ENCODE measurements around the gene BRD1. TPM values are rescaled to one million over a fixed set of nuclear protein-coding genes. Genes with fewer than 3 reads are reported as not detected.

Gene BRD1
- total RNA-seq, 4 donors from 2014 or later, result 69.3 to 116 (median 81.1) TPM

GRCh38 chr22:49793871-49794270, 33.8 kb downstream of the BRD1 start:
- WGBS, result 86% methylated on average over 23 of the region's 23 CpGs
- Histone ChIP-seq H3K9me3 (no peaks in the 10 kb centered on the region), H3K4me1 (peaks cover 37% of the 10 kb centered on the region), H3K27me3 (no peaks in the 10 kb centered on the region), H3K4me3 (no peak overlapping the region), H3K27ac (no peak overlapping the region), H3K36me3 (peaks cover 82% of the 10 kb centered on the region)
- TF ChIP-seq EP300 (IDR thresholded peaks at IDR 0.05), result no peak
- no peak for TF ChIP-seq POLR2A (IDR thresholded peaks at IDR 0.05)
- no peak for TF ChIP-seq CTCF (IDR thresholded peaks at IDR 0.05)
- no peak for TF ChIP-seq POLR2AphosphoS5 (IDR thresholded peaks at IDR 0.05)
- no peak for DNase-seq (ENCODE audit: low spot score in 2 of 2)

- Histone ChIP-seq H3K36me3 (peaks cover 76% of the 10 kb centered on the region), H3K9me3 (no peaks in the 10 kb centered on the region), H3K27me3 (no peaks in the 10 kb centered on the region), H3K27ac (no peak overlapping the region), H3K4me1 (peaks cover 43% of the 10 kb centered on the region), H3K4me3 (no peak overlapping the region)
- TF ChIP-seq CTCF (IDR thresholded peaks at IDR 0.05) (no peak), POLR2A (IDR thresholded peaks at IDR 0.05) (no peak)
- no peak for DNase-seq (ENCODE audit: low spot score in 2 of 2)
- WGBS, result 44% methylated on average over 10 of the region's 10 CpGs
Measured at GRCh38 chr22:49793296-49793695, 34.4 kb downstream of the BRD1 start.

GRCh38 chr22:49792107-49792506, 35.6 kb downstream of the BRD1 start:
- DNase-seq (ENCODE audit: low spot score in 2 of 2), result no peak
- TF ChIP-seq EP300 (IDR thresholded peaks at IDR 0.05) (no peak), POLR2AphosphoS5 (IDR thresholded peaks at IDR 0.05) (no peak), POLR2A (IDR thresholded peaks at IDR 0.05) (no peak), CTCF (IDR thresholded peaks at IDR 0.05) (no peak)
- Histone ChIP-seq H3K4me1 (peaks cover 45% of the 10 kb centered on the region), H3K36me3 (peaks cover 73% of the 10 kb centered on the region), H3K27me3 (no peaks in the 10 kb centered on the region), H3K4me3 (no peak overlapping the region), H3K9me3 (no peaks in the 10 kb centered on the region), H3K27ac (no peak overlapping the region)
- 95% methylated on average over 10 of the region's 10 CpGs for WGBS

DNA sequence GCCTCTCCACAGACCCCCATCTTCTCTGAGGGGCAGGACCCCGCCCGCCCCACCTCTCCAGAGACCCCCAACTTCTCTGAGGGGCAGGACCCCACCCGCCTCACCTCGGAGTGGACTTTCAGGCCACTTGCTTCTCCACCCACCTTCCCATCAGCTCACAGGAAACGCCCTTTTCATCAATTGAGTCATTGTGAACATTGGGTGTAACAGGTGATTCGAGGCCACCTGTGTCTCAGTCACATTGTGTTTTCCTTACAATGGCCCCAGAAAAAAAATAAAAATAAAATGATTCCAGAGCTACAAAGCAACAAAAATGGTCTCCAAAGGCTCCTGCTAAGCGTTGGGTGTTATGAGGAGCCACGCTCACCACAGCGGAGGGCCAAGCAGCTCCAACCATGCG, 36.0 kb downstream of the BRD1 start:
- H3K9me3 ChIP-seq, result no peaks in the 10 kb centered on the region
- no peak overlapping the region for H3K27ac ChIP-seq
- H3K4me3 ChIP-seq, result no peak overlapping the region
- peaks cover 73% of the 10 kb centered on the region for H3K36me3 ChIP-seq
- WGBS, result 82% methylated on average over 10 of the region's 10 CpGs
- no peak for DNase-seq (ENCODE audit: low spot score in 2 of 2)
- no peak for TF ChIP-seq POLR2A (IDR thresholded peaks at IDR 0.05)
- no peak for TF ChIP-seq EP300 (IDR thresholded peaks at IDR 0.05)
- TF ChIP-seq POLR2AphosphoS5 (IDR thresholded peaks at IDR 0.05), result no peak
- no peak for TF ChIP-seq CTCF (IDR thresholded peaks at IDR 0.05)
- peaks cover 47% of the 10 kb centered on the region for H3K4me1 ChIP-seq
- H3K27me3 ChIP-seq, result no peaks in the 10 kb centered on the region

- TF ChIP-seq EP300 (IDR thresholded peaks at IDR 0.05), result no peak
- TF ChIP-seq POLR2A (IDR thresholded peaks at IDR 0.05), result no peak
- Histone ChIP-seq H3K9me3 (no peaks in the 10 kb centered on the region), H3K4me1 (peaks cover 55% of the 10 kb centered on the region), H3K36me3 (peaks cover 73% of the 10 kb centered on the region), H3K27ac (peak overlapping the region; percentile 25), H3K27me3 (no peaks in the 10 kb centered on the region), H3K4me3 (no peak overlapping the region)
- whole genome bisulfite sequencing, result 43% methylated on average over 16 of the region's 16 CpGs
- no peak for DNase-seq (ENCODE audit: low spot score in 2 of 2)
Measured at GRCh38 chr22:49790912-49791311, 36.8 kb downstream of the BRD1 start.

Measured in suprapubic skin (tissue), 4 donors.